ENCODE results near the gene PPP3CB. TPM values are rescaled to one million over a fixed set of nuclear protein-coding genes. Genes with fewer than 3 reads are reported as not detected.

Gene PPP3CB
- total and polyA plus RNA-seq, 9 donors, result 31.2 to 78.2 (median 55.0) TPM

DNA sequence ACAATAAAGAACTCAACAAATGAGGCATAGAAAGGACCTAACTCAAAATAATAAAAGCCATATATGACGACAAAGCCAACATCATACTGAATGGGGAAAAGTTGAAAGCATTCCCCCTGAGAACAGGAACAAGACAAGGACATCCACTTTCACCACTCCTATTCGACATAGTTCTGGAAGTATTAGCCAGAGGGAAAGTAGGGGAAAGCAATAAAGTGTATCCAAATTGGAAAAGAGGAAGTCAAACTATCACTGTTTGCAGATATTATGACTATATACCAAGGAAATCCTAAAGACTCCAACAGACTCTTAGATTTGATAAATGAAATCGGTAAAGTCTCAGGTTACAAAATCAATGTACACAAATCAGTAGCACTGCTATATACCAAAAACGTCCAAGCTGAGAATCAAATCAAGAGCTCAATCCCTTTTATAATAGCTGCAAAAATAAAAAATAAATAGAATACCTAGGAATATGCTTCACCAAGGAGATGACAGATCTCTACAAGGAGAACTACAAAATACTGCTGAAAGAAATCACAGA lies 86.8 kb downstream of the PPP3CB start:
- H3K27me3 ChIP-seq, result no peaks in the 10 kb centered on the region
- intact Hi-C loops (cut with DNase I), result no loop called here
- no peak for DNase-seq
- H3K4me3 ChIP-seq, result no peak overlapping the region
- H3K36me3 ChIP-seq, result no peaks in the 10 kb centered on the region
- no peak for TF ChIP-seq CTCF (IDR thresholded peaks at IDR 0.05)
- no peak for TF ChIP-seq EP300 (IDR thresholded peaks at IDR 0.05)
- no peak for TF ChIP-seq POLR2A (IDR thresholded peaks at IDR 0.05)
- H3K9me3 ChIP-seq, result no peaks in the 10 kb centered on the region
- peaks cover 7% of the 10 kb centered on the region for H3K4me1 ChIP-seq (ENCODE audit: insufficient read depth)
- no peak overlapping the region for H3K27ac ChIP-seq
- WGBS, 3 donors, result 79% methylated on average over 4 of the region's 4 CpGs

GRCh38 chr10:73408061-73408460 lies 87.8 kb downstream of the PPP3CB start:
- H3K27ac ChIP-seq, result no peak overlapping the region
- H3K9me3 ChIP-seq, result no peaks in the 10 kb centered on the region
- intact Hi-C loops (cut with DNase I), result no loop called here
- no peak for TF ChIP-seq CTCF (IDR thresholded peaks at IDR 0.05)
- TF ChIP-seq EP300 (IDR thresholded peaks at IDR 0.05), result no peak
- no peak for TF ChIP-seq POLR2A (IDR thresholded peaks at IDR 0.05)
- no peaks in the 10 kb centered on the region for H3K36me3 ChIP-seq
- no peaks in the 10 kb centered on the region for H3K27me3 ChIP-seq
- H3K4me3 ChIP-seq, result no peak overlapping the region
- 66 to 77% (median 69%) methylated on average over 5 of the region's 5 CpGs for WGBS, 3 donors
- H3K4me1 ChIP-seq (ENCODE audit: insufficient read depth), result peaks cover 9% of the 10 kb centered on the region
- DNase-seq, result no peak

DNA sequence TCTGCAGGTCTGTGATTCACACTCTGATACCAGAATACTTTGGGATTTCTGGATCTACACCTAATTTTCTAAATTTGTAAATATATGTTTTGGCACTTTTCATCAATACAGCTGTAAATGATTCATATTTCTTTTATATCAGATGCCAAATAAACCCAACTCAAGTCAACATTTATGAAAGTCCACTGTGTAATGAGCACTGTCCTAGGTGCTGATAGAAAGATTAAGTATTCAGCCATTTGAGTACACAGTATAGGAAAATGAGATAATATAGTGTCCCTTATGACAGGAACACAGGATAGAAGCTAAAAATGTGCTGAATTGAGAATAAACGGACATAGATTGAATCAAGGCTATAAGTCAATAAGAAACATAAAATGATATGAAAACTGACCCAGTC lies 88.3 kb downstream of the PPP3CB start:
- Histone ChIP-seq H3K9me3 (no peaks in the 10 kb centered on the region), H3K4me1 (ENCODE audit: insufficient read depth) (peaks cover 11% of the 10 kb centered on the region), H3K4me3 (no peak overlapping the region), H3K27ac (no peak overlapping the region), H3K36me3 (no peaks in the 10 kb centered on the region), H3K27me3 (no peaks in the 10 kb centered on the region)
- no peak for TF ChIP-seq POLR2A (IDR thresholded peaks at IDR 0.05)
- TF ChIP-seq EP300 (IDR thresholded peaks at IDR 0.05), result no peak
- no peak for TF ChIP-seq CTCF (IDR thresholded peaks at IDR 0.05)
- intact Hi-C loops (cut with DNase I), result no loop called here
- no peak for DNase-seq
- 81 to 88% (median 86%) methylated on average over 1 of the region's 1 CpG for WGBS, 3 donors

DNA sequence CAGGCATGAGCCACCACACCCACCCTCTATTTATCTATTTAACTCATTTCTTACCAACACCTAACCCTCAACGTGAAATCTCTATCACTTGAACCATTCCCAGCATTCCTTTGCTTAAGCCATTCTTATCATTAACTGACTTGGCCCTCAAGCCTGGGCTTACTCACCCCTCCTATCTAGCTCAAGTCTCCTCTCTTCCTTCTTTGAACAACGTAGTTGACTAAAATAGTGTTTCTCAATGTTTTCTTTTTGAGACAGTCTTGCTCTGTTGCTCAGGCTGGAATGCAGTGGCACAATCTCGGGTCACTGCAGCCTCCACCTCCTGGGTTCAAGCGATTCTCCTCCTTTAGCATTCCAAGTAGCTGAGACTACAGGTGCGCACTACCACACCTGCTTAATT lies 89.0 kb downstream of the PPP3CB start:
- no peaks in the 10 kb centered on the region for H3K9me3 ChIP-seq
- H3K36me3 ChIP-seq, result no peaks in the 10 kb centered on the region
- no peak overlapping the region for H3K27ac ChIP-seq
- no peak for DNase-seq
- H3K4me1 ChIP-seq (ENCODE audit: insufficient read depth), result peaks cover 10% of the 10 kb centered on the region
- H3K27me3 ChIP-seq, result no peaks in the 10 kb centered on the region
- intact Hi-C loops (cut with DNase I), result no loop called here
- TF ChIP-seq CTCF (IDR thresholded peaks at IDR 0.05) (no peak), EP300 (IDR thresholded peaks at IDR 0.05) (no peak), POLR2A (IDR thresholded peaks at IDR 0.05) (no peak)
- H3K4me3 ChIP-seq, result no peak overlapping the region
- WGBS, 3 donors, result 73 to 81% (median 79%) methylated on average over 5 of the region's 5 CpGs

All from ovary (tissue), 9 donors.